Colonic mucosa (tissue), 4 donors: ENCODE results near the gene LSP1. TPM values are rescaled to one million over a fixed set of nuclear protein-coding genes. Genes with fewer than 3 reads are reported as not detected.

Experiments
- DNase-seq: peaks from one replicate; pipeline ENCODE4 v3.0.0-alpha.2; 2020
- H3K27ac ChIP-seq: fragments of 200-600 bp; one replicate; pipeline ENCODE4 v1.8.0; 2021
- H3K27me3 ChIP-seq: fragments of 200-600 bp; one replicate; pipeline ENCODE4 v1.8.0; 2021
- H3K36me3 ChIP-seq: fragments of 200-600 bp; one replicate; pipeline ENCODE4 v1.8.0; 2021
- H3K4me1 ChIP-seq: fragments of 200-600 bp; one replicate; pipeline ENCODE4 v1.8.0; 2021; ENCODE audit warnings: mild to moderate bottlenecking
- H3K4me3 ChIP-seq: fragments of 200-600 bp; one replicate; pipeline ENCODE4 v1.8.0; 2021
- H3K9ac ChIP-seq, 2 donors: one replicate each; pipeline ENCODE4 v1.7.0; 2013; ENCODE audit warnings: control low read depth in 2 of 2, low read depth in 2 of 2, low read length in 2 of 2
- H3K9me3 ChIP-seq: fragments of 200-600 bp; one replicate; pipeline ENCODE4 v1.8.0; 2021
- intact Hi-C: fragments of 100-400 bp; cut with DNase I; formaldehyde crosslinking; loops from one replicate; pipeline ENCODE4 v1.14.1; 2022
- total RNA-seq, 2 donors: library from RNA; stranded (reverse); fragmentation: NEBNext Ultra II Directional in 1 of 2; extraction: Animal tissue kit (Norgen Biotek cat#: 25700) in 1 of 2; gene quantifications; one replicate each; pipeline ENCODE4 v1.2.1, GENCODE V29; 2021
- TF ChIP-seq, protein P1 (sequence below): fragments of 200-600 bp; IDR thresholded peaks from one replicate; pipeline ENCODE4 v1.8.0; 2022; ENCODE audit warnings: antibody characterized with exemption, mild to moderate bottlenecking
- donor health status: healthy.
- donor health status: DM: no; HTN: no; CAD: no.
- donor health status: DM: no; HTN: no; CAD: no.

The LSP1 gene
- total RNA-seq, 2 donors from 2014 or later: 18.9 to 23.0 TPM

DNA sequence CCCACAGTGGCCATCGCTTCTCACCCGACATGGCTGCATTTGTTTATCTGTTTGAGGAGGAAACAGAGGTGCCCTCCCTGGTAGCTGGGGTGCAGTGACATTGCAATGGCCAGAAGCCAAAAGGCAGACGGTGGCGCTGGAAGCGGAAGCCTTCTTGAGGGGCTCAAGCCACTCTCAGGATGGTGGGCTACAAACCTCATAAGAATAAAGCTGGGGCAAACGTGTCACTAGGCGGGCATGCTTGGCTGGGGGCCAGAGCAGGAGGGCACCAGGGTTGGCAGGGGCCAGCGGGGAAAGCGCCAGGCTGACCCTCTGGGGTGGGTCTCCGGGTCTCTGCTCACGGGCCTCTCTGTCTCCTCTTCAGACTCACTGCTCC, 79.2 kb downstream of the LSP1 start:
- intact Hi-C loops: no loop called here
- no peaks in the 10 kb centered on the region for H3K9me3 ChIP-seq
- H3K27ac ChIP-seq: no peak overlapping the region
- H3K9ac ChIP-seq: no peak overlapping the region
- no peaks in the 10 kb centered on the region for H3K4me1 ChIP-seq
- no peak overlapping the region for H3K4me3 ChIP-seq
- H3K27me3 ChIP-seq: no peaks in the 10 kb centered on the region
- TF ChIP-seq, protein P1, sequence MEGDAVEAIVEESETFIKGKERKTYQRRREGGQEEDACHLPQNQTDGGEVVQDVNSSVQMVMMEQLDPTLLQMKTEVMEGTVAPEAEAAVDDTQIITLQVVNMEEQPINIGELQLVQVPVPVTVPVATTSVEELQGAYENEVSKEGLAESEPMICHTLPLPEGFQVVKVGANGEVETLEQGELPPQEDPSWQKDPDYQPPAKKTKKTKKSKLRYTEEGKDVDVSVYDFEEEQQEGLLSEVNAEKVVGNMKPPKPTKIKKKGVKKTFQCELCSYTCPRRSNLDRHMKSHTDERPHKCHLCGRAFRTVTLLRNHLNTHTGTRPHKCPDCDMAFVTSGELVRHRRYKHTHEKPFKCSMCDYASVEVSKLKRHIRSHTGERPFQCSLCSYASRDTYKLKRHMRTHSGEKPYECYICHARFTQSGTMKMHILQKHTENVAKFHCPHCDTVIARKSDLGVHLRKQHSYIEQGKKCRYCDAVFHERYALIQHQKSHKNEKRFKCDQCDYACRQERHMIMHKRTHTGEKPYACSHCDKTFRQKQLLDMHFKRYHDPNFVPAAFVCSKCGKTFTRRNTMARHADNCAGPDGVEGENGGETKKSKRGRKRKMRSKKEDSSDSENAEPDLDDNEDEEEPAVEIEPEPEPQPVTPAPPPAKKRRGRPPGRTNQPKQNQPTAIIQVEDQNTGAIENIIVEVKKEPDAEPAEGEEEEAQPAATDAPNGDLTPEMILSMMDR: no peak
- no peak for DNase-seq
- H3K36me3 ChIP-seq: no peaks in the 10 kb centered on the region

DNA sequence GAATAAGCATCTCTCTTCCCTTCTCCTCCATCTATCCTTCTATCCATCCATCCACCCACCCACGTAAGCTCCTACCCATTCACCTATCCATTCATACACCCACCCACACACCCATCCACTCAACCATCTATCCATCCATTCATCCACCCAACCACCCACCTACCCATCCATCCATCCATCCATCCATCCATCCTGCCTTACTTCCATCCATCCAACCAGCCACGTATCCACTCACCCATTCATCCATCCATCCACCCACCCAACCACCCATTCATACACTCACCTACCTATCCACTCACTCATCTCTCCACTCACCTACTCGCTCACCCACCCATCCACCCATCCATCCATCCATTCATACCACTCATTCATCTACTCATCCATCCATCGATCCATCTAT, 79.8 kb downstream of the LSP1 start:
- H3K27me3 ChIP-seq: no peaks in the 10 kb centered on the region
- no peak overlapping the region for H3K9ac ChIP-seq
- H3K4me1 ChIP-seq: no peaks in the 10 kb centered on the region
- TF ChIP-seq, protein P1: no peak
- DNase-seq: no peak
- H3K27ac ChIP-seq: no peak overlapping the region
- H3K4me3 ChIP-seq: no peak overlapping the region
- H3K36me3 ChIP-seq: no peaks in the 10 kb centered on the region
- intact Hi-C loops: no loop called here
- no peaks in the 10 kb centered on the region for H3K9me3 ChIP-seq

DNA sequence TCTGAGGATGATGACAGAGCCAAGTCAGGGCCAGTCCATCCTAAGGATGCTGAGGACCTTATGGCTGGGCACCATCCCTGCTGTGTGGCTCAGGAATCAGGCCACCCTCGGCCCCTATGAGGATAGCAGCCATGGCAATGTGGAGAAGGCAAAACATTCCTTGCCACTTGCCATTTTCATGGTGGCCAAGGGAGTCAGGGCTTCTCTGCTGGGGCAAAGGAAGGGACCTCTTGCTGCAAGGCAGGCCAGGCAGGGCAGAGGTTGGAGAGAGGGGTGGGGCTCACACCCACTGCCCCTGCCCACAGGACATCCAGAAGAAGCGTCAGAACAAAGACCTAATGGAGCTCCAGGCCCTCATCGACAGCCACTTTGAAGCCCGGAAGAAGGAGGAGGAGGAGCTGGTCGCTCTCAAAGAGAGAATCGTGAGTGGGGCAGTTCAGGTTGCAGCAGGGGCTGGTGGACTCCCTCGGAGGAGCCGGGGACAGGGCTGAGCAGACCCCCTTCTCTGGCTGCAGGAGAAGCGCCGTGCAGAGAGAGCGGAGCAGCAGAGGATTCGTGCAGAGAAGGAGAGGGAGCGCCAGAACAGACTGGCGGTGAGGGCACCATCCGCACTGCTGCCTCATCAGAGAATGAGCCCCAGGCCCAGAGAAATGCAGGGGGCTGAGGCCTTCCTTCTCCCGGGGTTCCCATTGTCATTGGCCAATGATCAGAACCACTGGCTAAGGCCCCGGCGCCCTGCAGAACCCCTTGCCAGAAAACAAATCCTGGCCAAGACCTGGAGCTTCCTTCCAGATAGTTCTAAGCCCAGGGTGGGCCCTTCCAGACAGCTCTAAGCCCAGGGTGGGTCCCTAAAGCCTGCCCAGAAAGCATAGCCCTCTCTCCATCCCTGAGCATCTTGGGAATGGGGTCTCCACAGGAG, 80.8 kb downstream of the LSP1 start:
- H3K27ac ChIP-seq: no peak overlapping the region
- intact Hi-C loops: no loop called here
- no peak overlapping the region for H3K4me3 ChIP-seq
- H3K4me1 ChIP-seq: no peaks in the 10 kb centered on the region
- H3K9me3 ChIP-seq: no peaks in the 10 kb centered on the region
- DNase-seq: no peak
- no peak overlapping the region for H3K9ac ChIP-seq
- no peaks in the 10 kb centered on the region for H3K27me3 ChIP-seq
- no peaks in the 10 kb centered on the region for H3K36me3 ChIP-seq
- TF ChIP-seq, protein P1: no peak

DNA sequence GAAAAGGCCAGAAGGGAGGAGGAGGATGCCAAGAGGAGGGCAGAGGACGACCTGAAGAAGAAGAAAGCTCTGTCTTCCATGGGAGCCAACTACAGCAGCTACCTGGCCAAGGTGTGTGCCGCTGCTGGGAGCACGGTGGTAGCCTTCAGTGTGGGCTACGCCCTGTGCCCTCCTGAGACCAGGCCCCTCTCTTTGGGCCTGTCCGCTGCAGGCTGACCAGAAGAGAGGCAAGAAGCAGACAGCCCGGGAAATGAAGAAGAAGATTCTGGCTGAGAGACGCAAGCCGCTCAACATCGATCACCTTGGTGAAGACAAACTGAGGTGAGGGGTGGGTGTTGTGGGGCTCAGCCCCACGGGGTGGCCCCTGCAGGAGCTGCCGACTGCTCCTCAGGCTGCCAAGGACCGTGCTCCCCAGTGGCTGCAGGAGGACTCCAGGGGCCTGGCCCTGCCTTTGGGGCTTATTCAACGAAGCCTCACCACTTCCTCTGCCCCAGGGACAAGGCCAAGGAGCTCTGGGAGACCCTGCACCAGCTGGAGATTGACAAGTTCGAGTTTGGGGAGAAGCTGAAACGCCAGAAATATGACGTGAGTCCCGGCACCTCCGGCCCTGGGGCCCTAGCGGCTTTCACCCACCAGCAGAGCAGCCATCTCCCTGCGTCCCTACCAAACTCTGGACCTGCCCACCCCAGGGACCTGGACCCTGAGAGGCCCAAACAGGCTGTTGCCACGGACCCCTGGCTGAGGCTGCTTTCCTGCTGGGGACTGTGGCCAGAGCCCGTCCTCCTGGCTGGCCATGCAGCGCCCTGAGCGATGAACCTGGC, 81.7 kb downstream of the LSP1 start:
- H3K9ac ChIP-seq: no peak overlapping the region
- H3K4me1 ChIP-seq: no peaks in the 10 kb centered on the region
- H3K36me3 ChIP-seq: no peaks in the 10 kb centered on the region
- no peak overlapping the region for H3K4me3 ChIP-seq
- no peaks in the 10 kb centered on the region for H3K9me3 ChIP-seq
- no peak overlapping the region for H3K27ac ChIP-seq
- TF ChIP-seq, protein P1: no peak
- DNase-seq: no peak
- intact Hi-C loops: no loop called here
- no peaks in the 10 kb centered on the region for H3K27me3 ChIP-seq

DNA sequence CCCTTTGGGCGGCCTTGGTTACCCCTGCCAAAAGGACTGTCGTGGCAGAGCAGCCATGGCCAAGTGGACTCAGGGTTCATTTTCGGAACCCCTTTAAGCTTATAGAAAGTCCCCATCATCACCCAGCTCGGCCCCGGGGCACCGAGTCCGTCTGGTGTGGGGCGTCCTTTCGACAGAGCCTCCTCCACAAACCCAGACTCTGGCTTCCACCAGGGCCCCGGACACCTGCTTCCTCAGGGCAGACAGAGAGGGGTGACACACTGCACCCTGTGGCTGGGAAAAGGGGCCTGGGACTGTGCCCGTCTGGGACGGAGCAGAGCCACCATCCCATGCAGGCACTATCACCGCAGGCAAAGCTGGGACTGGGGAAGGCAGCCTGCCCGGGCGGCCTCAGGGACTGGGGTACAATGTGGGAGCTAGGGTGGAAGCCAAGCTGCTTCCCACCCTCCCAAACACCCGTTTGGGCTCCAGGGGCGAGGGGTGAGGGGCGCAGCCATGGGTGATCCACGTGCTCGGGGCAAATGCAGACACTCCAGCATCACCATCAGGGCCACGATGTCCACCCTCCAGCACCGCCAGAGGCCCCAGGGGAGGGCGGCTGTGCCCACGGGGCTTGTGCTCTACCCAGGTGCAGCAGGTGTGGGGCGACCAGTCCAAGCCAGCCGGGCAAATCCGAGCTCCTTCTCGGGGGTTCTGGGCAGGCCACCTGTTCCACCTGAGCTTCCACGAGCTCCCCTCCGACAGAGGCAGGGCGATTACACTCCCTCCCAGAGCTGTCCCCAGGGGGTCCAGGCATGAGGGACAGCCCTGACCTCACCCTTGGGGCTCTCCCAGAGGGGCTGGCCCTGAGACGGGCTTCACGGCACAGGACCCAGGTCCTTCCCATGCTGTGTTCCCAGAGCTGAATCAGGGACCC, 82.5 kb downstream of the LSP1 start:
- no peak for DNase-seq
- Histone ChIP-seq H3K4me3 (no peak overlapping the region), H3K27me3 (no peaks in the 10 kb centered on the region), H3K9me3 (no peaks in the 10 kb centered on the region), H3K9ac (no peak overlapping the region), H3K27ac (no peak overlapping the region), H3K4me1 (no peaks in the 10 kb centered on the region), H3K36me3 (no peaks in the 10 kb centered on the region)
- TF ChIP-seq, protein P1: no peak
- intact Hi-C loops: loop anchor here (2.0 kb wide), 1 partner anchor 21 kb away; no protein-coding TSS in a partner anchor
